HL-60 (cell line): ENCODE data around the gene ADAM12.

Experiments
- GABPA ChIP-seq: IDR thresholded peaks from 2 replicates; pipeline ENCODE4 v1.6.1; 2012; ENCODE audit warnings: low read depth
- POLR2AphosphoS5 ChIP-seq: IDR thresholded peaks from 2 replicates; pipeline ENCODE4 v1.6.1; 2012; ENCODE audit warnings: low read depth
- SPI1 ChIP-seq: IDR thresholded peaks from 2 replicates; pipeline ENCODE4 v1.6.1; 2012; ENCODE audit warnings: low read depth, mild to moderate bottlenecking, borderline replicate concordance
- TF ChIP-seq, protein P1 (sequence below): IDR thresholded peaks from one replicate; pipeline ENCODE4 v1.5.1; 2011; ENCODE audit warnings: low read length, control low read depth, inconsistent platforms; ENCODE audit not compliant: insufficient read depth
- TF ChIP-seq, protein P2 (sequence below): IDR thresholded peaks from 2 replicates; pipeline ENCODE4 v1.6.1; 2012; ENCODE audit warnings: low read depth; ENCODE audit not compliant: insufficient replicate concordance

DNA sequence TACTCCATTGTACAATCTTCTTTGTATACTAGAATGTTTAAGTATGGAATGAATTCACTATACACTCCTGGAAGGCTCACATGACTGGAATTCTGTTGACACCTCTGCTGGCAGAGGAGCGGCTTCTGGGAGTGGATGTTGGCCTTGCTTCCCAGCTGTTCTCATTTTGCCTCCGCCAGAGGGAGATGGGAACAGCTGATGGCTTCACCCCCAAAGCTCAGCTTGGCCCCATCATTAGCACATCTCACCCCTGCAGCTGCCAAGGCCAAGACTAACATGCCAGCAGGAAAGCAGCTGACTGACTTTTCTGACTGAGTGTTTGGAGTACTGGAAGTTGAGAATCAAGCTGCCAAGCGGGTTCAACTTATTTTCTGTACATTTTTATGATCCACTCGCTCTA is 15.1 kb downstream of the ADAM12 start:
- TF ChIP-seq, protein P1, sequence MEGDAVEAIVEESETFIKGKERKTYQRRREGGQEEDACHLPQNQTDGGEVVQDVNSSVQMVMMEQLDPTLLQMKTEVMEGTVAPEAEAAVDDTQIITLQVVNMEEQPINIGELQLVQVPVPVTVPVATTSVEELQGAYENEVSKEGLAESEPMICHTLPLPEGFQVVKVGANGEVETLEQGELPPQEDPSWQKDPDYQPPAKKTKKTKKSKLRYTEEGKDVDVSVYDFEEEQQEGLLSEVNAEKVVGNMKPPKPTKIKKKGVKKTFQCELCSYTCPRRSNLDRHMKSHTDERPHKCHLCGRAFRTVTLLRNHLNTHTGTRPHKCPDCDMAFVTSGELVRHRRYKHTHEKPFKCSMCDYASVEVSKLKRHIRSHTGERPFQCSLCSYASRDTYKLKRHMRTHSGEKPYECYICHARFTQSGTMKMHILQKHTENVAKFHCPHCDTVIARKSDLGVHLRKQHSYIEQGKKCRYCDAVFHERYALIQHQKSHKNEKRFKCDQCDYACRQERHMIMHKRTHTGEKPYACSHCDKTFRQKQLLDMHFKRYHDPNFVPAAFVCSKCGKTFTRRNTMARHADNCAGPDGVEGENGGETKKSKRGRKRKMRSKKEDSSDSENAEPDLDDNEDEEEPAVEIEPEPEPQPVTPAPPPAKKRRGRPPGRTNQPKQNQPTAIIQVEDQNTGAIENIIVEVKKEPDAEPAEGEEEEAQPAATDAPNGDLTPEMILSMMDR = no peak
- TF ChIP-seq, protein P2, sequence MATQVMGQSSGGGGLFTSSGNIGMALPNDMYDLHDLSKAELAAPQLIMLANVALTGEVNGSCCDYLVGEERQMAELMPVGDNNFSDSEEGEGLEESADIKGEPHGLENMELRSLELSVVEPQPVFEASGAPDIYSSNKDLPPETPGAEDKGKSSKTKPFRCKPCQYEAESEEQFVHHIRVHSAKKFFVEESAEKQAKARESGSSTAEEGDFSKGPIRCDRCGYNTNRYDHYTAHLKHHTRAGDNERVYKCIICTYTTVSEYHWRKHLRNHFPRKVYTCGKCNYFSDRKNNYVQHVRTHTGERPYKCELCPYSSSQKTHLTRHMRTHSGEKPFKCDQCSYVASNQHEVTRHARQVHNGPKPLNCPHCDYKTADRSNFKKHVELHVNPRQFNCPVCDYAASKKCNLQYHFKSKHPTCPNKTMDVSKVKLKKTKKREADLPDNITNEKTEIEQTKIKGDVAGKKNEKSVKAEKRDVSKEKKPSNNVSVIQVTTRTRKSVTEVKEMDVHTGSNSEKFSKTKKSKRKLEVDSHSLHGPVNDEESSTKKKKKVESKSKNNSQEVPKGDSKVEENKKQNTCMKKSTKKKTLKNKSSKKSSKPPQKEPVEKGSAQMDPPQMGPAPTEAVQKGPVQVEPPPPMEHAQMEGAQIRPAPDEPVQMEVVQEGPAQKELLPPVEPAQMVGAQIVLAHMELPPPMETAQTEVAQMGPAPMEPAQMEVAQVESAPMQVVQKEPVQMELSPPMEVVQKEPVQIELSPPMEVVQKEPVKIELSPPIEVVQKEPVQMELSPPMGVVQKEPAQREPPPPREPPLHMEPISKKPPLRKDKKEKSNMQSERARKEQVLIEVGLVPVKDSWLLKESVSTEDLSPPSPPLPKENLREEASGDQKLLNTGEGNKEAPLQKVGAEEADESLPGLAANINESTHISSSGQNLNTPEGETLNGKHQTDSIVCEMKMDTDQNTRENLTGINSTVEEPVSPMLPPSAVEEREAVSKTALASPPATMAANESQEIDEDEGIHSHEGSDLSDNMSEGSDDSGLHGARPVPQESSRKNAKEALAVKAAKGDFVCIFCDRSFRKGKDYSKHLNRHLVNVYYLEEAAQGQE = no peak
- TF ChIP-seq SPI1 (no peak), POLR2AphosphoS5 (no peak), GABPA (no peak)
